Left colon (tissue), 2 donors: ENCODE results near the gene ARHGAP30. TPM values are rescaled to one million over a fixed set of nuclear protein-coding genes. Genes with fewer than 3 reads are reported as not detected.

Experiments
- ATAC-seq: fragments of 200-7000 bp; cut with Tn5 transposase; one replicate; pipeline ENCODE4 v1.9.1; 2020; ENCODE audit warnings: mild to moderate bottlenecking, moderate library complexity
- DNase-seq, 2 donors: peaks; one replicate each; pipeline ENCODE4 v3.0.0-alpha.2; 2020
- intact Hi-C, 2 donors: fragments of 100-400 bp; cut with DNase I in 1 of 2; cut with micrococcal nuclease in 1 of 2; formaldehyde crosslinking; loops; one replicate each; pipeline versions ENCODE4 v1.11.2 to v1.14.0; 2022; cut with DNase I, micrococcal nuclease
- total RNA-seq, 2 donors: library from RNA; stranded (reverse); fragmentation: NEBNext Ultra II Directional; extraction: Animal tissue kit (Norgen Biotek cat#: 25700); gene quantifications; one replicate each; pipeline ENCODE4 v1.2.1, GENCODE V29; 2021
- donor health status: DM: no; HTN: no; CAD: no.
- donor health status: DM: yes; HTN: yes; CAD: no.

The ARHGAP30 gene
- total RNA-seq, 2 donors from 2014 or later = 2.7 to 8.7 TPM

- ATAC-seq (no peak), DNase-seq (peak in 1 of 2 donors; percentile 19)
- intact Hi-C loops = no loop called here
These were observed 22.9 kb upstream of the ARHGAP30 start for GRCh38 chr1:161092621-161093028.

GRCh38 chr1:161091796-161092507 lies 22.3 kb upstream of the ARHGAP30 start:
- intact Hi-C loops = no loop called here
- no peak for ATAC-seq
- no peak for DNase-seq

- intact Hi-C loops = no loop called here
- no peak for ATAC-seq
- peak in 1 of 2 donors; percentile 10 for DNase-seq
These were observed 21.4 kb upstream of the ARHGAP30 start for GRCh38 chr1:161091093-161091492.

- DNase-seq = no peak
- intact Hi-C loops = no loop called here
- no peak for ATAC-seq
These were observed 20.9 kb upstream of the ARHGAP30 start for GRCh38 chr1:161090617-161091016.

- intact Hi-C loops = no loop called here
- DNase-seq (peak in 1 of 2 donors; percentile 5), ATAC-seq (no peak)
These were observed 20.2 kb upstream of the ARHGAP30 start for GRCh38 chr1:161089938-161090337.

GRCh38 chr1:161089251-161089924 lies 19.7 kb upstream of the ARHGAP30 start, which contains the start of gene NECTIN4:
Gene NECTIN4 (minus strand): TSS chr1:161089558. CDS start chr1:161089296, 262 bp downstream.
- DNase-seq (peak; percentile 79 to 81), ATAC-seq (peak; percentile 91)
- intact Hi-C loops = no loop called here

GRCh38 chr1:161088587-161089110 lies 19.0 kb upstream of the ARHGAP30 start:
- peak in 1 of 2 donors; percentile 27 for DNase-seq
- intact Hi-C loops = no loop called here
- ATAC-seq = peak; percentile 25

- ATAC-seq (peak; percentile 32), DNase-seq (no peak)
- intact Hi-C loops = no loop called here
These were observed 16.8 kb upstream of the ARHGAP30 start for GRCh38 chr1:161086457-161086856.

GRCh38 chr1:161085165-161085564 lies 15.5 kb upstream of the ARHGAP30 start:
- intact Hi-C loops = no loop called here
- DNase-seq (peak in 1 of 2 donors; percentile 21), ATAC-seq (no peak)

- ATAC-seq = no peak
- intact Hi-C loops = no loop called here
- peak in 1 of 2 donors; percentile 17 for DNase-seq
These were observed 14.9 kb upstream of the ARHGAP30 start for GRCh38 chr1:161084597-161084988.

GRCh38 chr1:161083748-161084596 lies 14.3 kb upstream of the ARHGAP30 start:
- no peak for DNase-seq
- intact Hi-C loops = no loop called here
- no peak for ATAC-seq

- intact Hi-C loops = no loop called here
- ATAC-seq = peak; percentile 85
- peak; percentile 67 to 91 for DNase-seq
These were observed 13.5 kb upstream of the ARHGAP30 start for GRCh38 chr1:161082996-161083747.

GRCh38 chr1:161082483-161082882 lies 12.8 kb upstream of the ARHGAP30 start:
- DNase-seq (no peak), ATAC-seq (no peak)
- intact Hi-C loops = no loop called here

GRCh38 chr1:161081519-161081918 lies 11.8 kb upstream of the ARHGAP30 start:
- DNase-seq (no peak), ATAC-seq (no peak)
- intact Hi-C loops = no loop called here

GRCh38 chr1:161080441-161081405 lies 11.0 kb upstream of the ARHGAP30 start:
- intact Hi-C loops = no loop called here
- no peak for DNase-seq
- ATAC-seq = no peak

GRCh38 chr1:161079436-161080110 lies 9.9 kb upstream of the ARHGAP30 start:
- intact Hi-C loops = no loop called here
- ATAC-seq (no peak), DNase-seq (no peak)

GRCh38 chr1:161077426-161077825 lies 7.7 kb upstream of the ARHGAP30 start:
- DNase-seq = no peak
- intact Hi-C loops = no loop called here

More at GRCh38 chr1:161077426-161077825, 7.7 kb upstream of the ARHGAP30 start:
- ATAC-seq = no peak
